Activated CD4-positive, alpha-beta T cell treated with anti-CD3 and anti-CD28 coated beads, Interleukin-2, amount 50 U/mL, for 48 hours (primary cell): ENCODE results near the gene C16orf96.

Experiments used
- DNase-seq, 2 experiments: peaks; one replicate each; pipeline ENCODE4 v3.0.0-alpha.2; 2020

Gene C16orf96

DNA sequence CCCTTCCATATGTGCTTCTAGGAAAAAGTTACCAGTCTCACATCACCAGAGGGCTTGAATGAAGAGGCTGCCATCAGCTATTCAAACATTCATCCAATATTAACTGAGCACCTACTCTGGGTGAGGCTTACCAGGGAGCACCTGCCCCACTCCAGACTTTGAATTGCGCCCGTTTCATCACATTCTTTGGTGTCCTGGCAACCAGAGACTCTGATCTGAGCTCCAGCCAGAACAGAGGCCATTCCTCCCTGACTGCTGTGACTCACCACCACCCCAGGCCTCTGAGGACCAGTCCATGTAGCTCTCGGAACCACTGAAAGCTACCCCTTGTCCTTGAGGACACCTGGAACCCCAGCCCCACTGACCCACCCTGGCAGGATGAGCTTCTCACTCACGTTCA lies at the start of gene C16orf96:
Gene C16orf96 (plus strand): TSS at position 229 of the 400 bp plus-strand sequence. CDS start 150 bp downstream, at position 379.
- DNase-seq = no peak

DNA sequence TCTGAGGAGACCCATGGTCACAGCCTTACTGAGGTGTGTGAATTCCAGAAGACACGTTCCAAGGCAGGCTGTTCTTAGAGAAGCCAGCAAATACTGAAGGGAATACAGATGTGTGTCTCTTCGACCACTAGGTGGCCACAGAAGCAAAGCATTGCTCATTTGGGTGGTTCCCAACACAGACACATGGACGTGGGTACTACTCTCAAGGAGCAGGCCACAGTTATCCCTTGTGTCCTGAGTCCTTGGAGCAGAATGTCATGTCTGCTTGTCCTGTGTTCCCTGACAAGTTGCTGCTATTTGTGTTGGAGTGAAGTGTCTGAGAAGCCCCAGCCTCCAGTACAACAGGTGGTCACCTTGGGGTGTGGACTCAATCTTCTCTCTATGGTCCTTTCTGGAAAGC lies 49.7 kb upstream of the C16orf96 start:
- peak; percentile 49 to 65 for DNase-seq

DNA sequence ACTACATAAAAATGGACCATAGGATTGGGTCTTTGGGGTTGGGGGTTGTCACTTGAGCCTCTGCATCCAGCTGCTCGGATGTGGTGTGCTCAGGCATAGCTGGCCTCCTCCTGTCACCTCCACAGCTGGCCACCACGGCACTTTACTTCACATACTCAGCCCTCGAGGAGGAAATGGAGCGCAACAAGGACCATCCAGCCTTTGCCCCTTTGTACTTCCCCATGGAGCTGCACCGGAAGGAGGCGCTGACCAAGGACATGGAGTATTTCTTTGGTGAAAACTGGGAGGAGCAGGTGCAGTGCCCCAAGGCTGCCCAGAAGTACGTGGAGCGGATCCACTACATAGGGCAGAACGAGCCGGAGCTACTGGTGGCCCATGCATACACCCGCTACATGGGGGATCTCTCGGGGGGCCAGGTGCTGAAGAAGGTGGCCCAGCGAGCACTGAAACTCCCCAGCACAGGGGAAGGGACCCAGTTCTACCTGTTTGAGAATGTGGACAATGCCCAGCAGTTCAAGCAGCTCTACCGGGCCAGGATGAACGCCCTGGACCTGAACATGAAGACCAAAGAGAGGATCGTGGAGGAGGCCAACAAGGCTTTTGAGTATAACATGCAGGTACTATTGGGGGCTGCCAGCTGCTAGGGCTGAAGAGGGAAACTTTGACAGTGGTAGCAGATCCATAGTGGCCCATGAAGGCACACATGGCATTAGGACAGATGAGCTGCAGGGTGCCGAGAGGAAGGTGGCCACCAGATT lies 48.4 kb upstream of the C16orf96 start:
- DNase-seq = no peak

DNA sequence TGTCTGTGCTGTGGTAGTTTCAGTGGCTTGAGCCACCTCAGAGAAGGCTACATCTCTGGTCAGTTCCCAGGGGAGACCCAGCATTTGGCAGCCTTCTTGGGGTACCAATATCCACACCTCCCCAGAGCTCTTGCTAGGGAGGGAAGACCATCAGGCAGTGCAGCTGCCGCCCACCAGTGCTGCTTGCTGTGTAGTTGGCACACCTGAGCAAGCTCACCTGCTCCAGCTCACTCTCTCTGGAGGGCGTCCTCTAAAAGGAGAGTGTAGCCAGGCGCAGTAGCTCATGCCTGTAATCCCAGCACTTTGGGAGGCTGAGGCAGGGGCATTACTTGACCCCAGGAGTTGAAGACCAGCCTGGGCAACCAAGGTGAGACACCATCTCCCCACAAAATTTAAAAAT lies 47.3 kb upstream of the C16orf96 start:
- no peak for DNase-seq

DNA sequence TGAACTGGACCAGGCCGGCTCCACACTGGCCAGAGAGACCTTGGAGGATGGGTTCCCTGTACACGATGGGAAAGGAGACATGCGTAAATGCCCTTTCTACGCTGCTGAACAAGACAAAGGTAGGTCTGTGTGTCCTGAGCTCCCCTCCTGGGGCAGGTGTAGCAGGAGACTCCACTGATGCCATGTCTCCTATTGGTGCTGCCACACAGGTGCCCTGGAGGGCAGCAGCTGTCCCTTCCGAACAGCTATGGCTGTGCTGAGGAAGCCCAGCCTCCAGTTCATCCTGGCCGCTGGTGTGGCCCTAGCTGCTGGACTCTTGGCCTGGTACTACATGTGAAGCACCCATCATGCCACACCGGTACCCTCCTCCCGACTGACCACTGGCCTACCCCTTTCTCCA lies 46.7 kb upstream of the C16orf96 start:
- DNase-seq = no peak

DNA sequence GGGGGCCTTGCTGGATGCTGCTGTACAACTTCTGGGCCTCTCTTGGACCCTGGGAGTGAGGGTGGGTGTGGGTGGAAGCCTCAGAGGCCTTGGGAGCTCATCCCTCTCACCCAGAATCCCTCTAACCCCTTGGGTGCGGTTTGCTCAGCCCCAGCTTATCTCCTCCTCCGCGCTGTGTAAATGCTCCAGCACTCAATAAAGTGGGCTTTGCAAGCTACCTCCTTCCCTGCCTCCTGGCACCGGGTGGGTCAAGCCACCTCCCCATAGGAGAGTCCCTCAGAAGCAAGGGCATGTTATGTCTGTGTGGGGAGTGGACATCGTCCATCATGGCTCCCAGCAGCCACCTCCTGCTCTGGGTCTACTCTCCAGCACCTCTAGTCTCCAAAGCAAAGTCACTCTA lies 46.0 kb upstream of the C16orf96 start:
- no peak for DNase-seq

DNA sequence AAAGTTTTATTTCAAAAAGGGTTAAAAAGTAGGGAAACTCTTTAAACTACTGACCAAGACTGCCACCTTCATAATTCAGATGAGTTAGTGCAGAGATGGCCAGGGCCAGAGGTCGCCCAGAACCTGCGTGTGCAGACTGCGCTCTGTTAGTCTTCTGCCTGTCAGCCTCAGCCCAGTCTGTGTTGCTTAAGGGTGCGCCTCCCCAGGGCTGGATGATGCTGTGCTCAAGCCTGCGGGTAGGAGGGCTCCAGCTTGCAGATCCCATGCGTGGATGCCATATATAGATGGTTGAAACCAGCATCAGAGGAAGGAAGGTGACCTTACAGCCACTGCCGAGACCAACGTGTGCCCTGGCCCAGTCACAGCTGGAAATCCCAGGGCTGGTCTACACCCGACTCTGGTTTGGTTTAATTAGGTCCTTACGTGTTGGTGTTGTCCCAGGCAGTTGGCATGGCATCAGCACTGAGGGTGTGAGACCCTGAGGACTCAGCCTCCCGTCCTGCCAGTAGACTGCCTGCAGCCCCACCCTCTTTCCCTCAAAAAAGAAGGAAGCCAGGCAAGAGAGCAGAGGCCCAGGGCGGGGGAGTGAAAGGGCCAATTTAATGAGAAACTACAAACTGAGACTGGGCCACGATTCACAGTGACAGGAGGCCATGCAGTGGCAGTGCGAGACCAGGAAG lies 45.3 kb upstream of the C16orf96 start:
- DNase-seq = no peak

DNA sequence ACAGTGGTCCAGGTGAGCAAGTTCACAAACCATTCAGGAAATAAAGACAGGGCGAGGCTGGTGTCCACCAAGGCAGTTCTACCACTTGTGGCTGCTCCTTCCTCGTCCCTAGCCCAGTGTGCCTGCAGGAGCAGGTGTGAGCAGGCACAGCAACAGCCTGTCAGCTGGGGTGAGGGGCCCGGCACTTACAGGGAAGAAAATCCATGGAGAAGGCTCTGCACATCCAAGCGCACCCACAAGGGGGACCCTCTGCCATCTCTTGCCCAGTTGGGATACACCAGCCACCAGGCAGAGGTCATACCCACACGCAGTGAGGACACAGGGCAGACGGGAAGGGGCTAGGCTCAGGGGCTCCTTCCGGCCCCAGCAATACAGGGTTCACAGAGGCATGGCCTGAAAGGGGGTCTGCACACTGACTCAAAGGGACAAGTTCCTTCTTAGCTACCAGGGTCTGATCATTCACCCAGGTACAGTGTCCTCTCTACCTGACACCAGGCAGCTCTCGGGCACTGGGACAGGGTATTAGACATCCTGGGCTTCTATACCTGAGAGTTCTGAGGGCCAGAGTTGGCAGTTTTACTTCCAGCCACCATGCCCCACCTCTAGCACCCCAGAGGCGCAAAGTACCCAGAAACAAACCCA lies 44.6 kb upstream of the C16orf96 start:
- DNase-seq = peak in 1 of 2 experiments; percentile 28

DNA sequence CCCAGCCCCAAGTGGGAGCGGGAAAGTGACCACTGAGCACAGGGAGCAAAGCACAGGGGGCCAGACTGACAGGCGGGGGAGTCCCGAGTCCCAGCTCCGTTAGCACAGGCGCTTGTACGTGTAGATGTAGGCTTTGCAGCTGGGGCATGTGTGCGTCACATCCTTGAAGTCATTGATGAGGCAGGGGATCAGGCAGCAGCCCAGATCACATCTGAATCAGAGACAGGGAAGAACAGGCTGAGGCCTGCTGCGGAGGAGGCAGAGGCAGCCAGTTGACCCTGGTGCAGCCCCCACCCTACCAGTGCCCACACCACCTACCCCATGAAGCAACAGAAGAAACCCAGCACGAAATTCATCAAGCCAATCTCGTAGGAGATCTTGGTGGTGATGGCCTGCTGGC lies 43.7 kb upstream of the C16orf96 start:
- DNase-seq = no peak

DNA sequence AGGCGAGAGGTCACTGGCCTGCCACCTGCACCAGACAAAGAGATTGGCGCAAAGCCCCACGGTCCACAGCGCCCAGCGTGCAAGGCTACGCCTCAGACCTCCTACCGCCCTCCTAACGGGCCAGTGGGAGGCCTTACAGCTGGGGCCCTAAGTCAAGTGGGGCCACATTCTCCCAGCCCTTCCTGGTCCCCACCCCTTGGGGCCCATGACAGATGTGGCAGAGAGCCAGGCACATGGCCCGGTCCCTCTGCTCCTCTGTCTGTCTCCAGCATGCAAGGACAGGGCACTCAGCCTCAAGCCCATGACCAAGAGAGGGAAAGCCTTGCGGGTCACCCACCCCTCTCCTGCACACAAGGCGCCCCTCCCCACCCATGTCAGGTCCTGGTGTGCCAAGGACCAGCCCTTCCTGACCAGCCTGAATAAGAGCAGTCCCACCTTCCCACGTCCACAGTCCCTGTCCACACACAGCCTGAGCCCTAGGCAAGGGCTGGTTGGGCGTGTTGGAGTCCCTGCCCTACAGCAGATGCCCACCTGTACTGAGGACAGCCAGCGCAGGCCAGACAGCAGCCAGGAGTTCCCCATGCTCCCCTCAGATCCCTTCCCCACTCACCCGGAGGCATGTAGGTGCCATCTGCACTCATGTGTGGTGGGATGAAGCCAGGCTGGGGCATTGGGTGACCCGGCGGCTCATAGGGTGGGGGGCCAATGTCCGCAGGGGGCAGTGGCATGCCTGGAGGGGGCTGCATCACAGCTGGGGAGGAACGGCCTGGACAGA lies 42.9 kb upstream of the C16orf96 start:
- DNase-seq = no peak

DNA sequence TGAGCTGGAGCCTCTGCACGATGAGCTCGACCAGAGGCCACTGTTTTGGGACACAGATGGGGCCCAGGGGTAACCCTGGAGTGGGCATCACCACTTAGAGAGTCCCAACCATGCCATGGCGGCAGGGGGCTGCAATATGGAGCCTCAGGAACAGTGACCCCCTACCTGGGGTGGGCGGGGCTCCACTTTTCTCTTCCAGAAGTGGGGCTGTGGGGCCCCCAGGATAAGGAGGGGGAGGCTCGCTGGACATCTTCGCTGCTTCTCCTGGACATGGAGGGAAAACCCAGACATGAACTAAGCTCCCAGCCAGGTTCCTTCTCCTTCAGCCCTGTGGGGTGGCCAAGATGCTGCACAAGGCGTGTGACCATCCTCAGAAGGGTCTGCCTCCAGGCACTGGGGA lies 42.3 kb upstream of the C16orf96 start:
- no peak for DNase-seq

DNA sequence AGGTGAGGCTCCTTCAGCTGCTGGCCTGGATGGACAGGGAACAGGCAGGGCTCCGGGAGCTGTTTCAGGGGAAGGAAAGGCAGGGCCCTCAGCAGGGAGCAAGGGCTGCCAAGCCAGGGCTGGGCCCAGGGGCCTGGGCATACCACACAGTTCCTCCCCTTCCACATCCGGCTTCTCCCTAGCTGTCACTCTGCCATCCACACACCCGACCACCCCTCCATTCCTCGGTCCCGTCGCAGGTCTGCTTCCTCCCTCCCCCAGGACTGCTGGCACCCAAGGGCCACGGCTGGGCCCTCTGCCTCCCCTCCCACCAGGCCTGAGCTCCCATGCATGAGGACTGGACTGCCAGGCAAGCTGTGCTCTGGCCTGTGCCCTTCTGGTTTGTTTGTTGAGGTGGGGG lies 41.5 kb upstream of the C16orf96 start:
- no peak for DNase-seq

DNA sequence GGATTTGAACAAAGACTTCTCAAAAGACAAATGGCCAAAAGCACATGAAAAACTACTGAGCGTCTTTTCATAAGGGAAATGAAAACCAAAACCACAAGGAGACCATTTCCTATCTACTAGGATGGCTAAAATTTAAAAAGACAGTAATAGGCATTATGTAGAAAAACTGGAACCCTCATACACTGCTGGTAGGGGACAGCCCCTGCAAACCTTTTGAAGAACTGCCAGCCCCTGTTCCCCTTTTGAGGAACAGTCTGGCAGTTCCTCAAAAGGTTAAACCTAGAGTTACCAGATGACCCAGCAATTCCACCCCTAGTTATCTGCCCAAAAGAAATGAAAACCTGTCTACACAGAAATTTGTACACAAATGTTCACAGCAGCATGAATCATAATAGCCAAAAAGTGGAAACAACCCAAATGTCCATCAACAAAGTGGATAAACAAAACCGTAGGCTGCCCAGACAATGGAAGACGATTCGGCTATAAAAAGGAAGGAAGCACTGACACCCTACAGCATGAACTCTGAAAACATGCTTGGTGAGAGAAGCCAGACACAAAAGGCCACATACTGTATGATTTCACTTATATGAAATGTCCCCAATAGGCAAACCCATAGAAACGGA lies 40.4 kb upstream of the C16orf96 start:
- DNase-seq = no peak

DNA sequence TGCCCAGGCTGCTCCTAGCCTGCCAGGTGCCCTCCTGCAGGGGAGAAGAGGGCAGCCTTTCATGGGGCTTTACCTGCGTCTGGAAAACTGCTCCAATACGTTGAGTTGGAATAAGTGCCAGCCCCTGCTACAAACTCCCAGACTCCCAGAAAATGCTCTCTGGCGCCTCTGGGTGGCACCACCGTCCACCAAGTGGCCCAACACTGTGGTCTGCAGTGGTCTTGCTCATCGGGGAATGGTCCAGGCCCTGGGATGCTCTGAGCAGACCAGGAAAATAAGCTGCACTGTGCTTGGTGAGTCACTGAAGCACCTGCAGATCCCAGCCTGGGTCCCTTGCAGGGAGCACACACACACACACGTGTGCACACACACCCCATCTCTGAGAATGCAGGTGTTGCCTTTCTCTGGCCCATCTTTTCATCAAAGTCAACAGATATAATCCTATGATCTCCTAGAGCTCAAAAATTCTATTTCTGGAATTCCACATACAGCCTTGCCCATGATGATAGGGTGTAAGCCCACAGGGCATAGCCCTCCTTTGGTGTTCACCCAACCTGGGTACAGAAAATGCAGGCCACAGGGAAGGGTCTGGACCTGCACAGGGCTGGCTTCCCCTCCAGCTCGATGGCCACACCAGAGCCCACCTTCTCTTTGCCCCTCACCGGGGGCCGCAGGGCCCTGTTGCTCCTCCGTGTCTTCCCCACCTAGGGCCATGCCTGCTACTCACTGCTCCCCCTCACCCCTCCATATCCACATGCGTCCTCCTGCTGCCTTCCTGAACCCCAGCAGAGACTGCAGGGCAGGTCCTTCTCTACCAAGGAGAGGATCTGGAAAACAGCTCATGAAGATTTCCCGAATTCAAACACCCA lies 38.1 kb upstream of the C16orf96 start:
- peak in 1 of 2 experiments; percentile 34 for DNase-seq

DNA sequence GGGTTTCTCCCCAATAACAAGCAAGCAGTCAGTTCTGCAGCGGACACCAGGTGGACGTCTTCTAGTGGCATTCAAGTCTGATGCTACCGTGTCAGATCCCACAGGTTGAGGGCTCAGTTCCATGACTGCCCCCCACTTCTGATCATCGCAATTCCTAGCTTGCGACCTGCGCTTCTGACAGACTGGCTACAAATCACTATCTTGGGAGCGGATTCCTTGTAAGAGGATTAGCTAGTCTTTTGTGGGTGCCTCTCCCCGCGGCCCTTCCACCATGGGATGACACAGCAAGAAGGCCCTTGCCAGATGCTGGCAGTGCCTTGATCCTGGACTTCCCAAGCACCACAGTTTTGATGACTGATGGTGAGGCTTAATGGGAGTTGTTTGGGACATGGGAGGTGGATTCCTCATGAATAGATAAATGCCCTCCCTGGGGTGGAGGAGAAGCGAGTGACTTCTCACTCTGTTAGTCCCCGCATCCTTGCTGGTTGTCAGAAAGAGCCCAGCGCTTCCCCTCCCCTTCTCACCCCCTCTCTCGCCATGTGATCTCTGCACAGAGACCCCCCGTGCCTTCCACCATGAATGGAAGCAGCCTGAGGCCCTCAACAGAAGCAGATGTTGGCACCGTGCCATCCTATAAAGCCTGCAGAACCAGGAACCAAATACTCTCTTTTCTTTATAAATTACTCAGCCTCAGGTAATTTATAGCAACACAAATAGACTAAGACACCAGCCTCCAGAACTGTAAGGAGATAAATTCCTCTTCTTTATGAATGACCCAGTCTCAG lies 36.7 kb upstream of the C16orf96 start:
- DNase-seq = no peak

DNA sequence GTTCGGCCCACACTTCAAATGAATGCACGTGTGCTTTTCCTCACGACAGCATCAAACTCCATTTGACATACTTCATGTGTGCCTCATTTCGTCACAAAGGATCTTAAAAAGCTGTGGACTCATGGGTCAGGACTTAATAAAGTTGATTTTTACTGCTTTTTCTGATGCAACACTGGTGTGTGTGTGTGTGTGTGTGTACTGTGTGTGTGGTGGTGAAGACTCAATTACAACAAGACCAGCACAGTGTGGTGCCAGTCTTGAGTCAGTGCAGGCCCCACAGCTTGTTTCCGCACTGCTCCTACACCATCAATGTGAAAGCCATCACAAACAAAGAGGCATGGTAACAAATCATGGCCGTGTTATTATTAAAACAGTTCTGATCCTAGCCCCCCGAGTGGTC lies 35.2 kb upstream of the C16orf96 start:
- DNase-seq = no peak

DNA sequence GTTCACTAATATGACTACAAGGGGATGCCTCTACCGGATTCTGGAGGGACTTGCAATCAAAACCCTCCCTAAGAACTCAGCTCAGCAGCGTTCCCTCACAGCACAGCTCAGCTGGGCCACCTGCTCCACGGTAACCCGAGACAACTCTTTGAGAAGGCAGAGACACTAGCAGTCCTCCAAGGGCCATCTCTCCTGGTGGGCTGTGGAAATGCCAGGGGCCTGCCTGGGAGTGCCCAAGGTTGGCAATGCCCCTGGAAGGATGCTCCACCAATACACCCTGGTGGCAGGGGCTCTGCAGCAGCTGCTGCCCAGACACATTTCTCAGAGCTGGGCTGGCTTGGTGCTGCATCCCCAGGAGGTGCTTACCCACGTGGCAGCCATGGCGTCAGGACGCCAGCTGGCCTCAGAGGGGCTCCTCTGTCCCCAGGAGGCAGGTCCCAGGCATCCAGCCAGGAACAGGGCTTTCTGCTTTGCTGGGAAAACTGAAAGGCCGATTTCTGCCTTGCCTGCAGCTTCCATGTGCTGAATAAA lies 34.0 kb upstream of the C16orf96 start:
- DNase-seq = no peak

DNA sequence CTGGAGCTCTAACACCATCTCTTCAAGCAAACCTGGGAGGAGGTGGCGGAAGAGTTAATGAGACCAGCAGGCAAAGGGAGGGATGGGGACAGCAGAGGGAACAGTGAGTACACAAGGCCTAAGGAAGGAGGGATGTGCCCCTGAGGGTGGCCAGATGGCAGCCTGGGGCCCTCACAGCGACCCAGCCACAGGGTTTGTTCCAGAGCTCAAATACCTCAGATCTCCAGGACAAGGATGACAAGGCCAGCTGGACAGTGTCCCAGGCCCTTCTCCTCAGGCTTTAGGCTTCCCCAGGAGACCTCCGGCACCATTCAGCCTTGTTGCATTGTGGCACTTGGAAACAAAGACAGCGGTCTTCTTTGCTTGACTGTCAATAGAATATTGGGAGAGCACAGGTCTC lies 32.5 kb upstream of the C16orf96 start:
- DNase-seq = no peak

DNA sequence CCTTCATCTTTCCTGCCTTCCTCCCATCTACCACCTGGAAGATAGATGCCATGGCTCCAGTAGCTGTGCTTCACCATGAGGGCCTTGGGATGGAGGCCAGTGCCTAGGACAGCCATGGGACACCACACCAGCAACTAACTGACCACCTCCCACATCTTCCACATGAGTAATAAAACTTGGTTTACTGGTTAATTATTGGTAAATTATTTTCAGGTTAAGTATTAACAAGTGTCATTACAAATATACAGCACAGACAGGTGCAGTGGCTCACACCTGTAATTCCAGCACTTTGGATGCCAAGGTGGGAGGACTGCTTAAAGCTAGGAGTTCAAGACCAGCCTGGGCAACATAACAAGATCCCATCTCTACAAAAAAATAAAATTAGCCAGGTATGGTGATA lies 31.6 kb upstream of the C16orf96 start:
- DNase-seq = no peak

DNA sequence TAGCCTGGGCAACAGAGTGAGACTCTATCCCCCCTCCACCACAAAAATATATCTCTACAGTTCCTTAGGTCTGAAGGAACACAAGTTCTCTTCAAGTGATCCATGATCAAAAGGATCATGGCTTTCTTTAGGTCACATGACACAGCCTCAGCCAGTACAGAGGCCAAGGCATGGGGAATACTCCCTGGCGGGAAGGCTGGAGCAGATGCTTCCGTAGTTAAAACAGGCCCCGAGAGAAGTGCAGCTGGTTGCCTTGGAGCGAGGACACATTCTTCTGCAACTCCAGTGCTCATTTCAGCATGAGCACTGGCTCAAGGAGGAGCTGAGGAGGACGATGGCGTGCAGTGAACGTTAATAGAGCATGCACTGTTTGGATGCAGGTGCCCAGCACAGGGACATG lies 31.1 kb upstream of the C16orf96 start:
- no peak for DNase-seq
